Measurements from ENCODE around the gene DLG2.

DNA sequence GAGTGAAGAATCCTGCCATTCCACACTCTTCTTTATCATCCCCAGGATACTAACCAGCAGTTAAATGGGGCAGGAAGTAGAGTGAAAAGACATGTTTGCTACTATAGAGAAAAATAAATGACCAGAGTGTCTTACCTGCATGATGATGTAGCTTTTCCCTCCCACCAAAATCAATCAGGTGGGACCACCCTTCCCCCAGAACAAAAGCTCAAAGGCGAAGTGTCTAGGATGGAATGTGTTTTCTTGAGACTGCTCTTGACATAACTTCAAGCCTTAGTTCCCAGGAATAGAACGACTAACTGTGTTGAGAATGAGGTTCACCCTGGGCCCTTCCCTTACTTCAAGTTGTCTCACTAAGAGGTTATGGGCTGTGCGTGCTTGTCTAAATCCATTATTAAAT is 2001.8 kb downstream of the DLG2 start:
- TF ChIP-seq, protein P1, sequence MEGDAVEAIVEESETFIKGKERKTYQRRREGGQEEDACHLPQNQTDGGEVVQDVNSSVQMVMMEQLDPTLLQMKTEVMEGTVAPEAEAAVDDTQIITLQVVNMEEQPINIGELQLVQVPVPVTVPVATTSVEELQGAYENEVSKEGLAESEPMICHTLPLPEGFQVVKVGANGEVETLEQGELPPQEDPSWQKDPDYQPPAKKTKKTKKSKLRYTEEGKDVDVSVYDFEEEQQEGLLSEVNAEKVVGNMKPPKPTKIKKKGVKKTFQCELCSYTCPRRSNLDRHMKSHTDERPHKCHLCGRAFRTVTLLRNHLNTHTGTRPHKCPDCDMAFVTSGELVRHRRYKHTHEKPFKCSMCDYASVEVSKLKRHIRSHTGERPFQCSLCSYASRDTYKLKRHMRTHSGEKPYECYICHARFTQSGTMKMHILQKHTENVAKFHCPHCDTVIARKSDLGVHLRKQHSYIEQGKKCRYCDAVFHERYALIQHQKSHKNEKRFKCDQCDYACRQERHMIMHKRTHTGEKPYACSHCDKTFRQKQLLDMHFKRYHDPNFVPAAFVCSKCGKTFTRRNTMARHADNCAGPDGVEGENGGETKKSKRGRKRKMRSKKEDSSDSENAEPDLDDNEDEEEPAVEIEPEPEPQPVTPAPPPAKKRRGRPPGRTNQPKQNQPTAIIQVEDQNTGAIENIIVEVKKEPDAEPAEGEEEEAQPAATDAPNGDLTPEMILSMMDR (IDR thresholded peaks at IDR 0.05) = no peak
- TF ChIP-seq POLR2A (IDR thresholded peaks at IDR 0.05) = no peak
